GM18861 (cell line): ENCODE data around the gene XAB2.
"Not testable (repeated sequence)": the region's sequence is repeated elsewhere in the genome, so short reads cannot be mapped to it uniquely, and the experiment has no call there.

Experiments used
- ATAC-seq: cut with Tn5 transposase; IDR thresholded peaks from one replicate; pipeline ENCODE4 v1.9.1; 2021; ENCODE audit not compliant: unreplicated experiment

Gene XAB2

GRCh38 chr19:7650148-7650547 lies 20.8 kb upstream of the XAB2 start:
- no peak for ATAC-seq

GRCh38 chr19:7648265-7649014 lies 19.1 kb upstream of the XAB2 start:
- ATAC-seq, result no peak

GRCh38 chr19:7647156-7647555 lies 17.8 kb upstream of the XAB2 start:
- ATAC-seq, result no peak

GRCh38 chr19:7646426-7646700 lies 17.0 kb upstream of the XAB2 start:
- no peak for ATAC-seq

- ATAC-seq, result no peak
These were observed 16.5 kb upstream of the XAB2 start for GRCh38 chr19:7645656-7646425.

GRCh38 chr19:7645163-7645562 lies 15.8 kb upstream of the XAB2 start:
- ATAC-seq, result no peak

GRCh38 chr19:7644550-7644877 lies 15.2 kb upstream of the XAB2 start:
- ATAC-seq, result no peak

GRCh38 chr19:7643629-7644549 lies 14.5 kb upstream of the XAB2 start:
- ATAC-seq, result not testable (repeated sequence)

- ATAC-seq, result no peak
These were observed 13.7 kb upstream of the XAB2 start for GRCh38 chr19:7643031-7643415.

- ATAC-seq, result no peak
These were observed 13.1 kb upstream of the XAB2 start for GRCh38 chr19:7642295-7643030.

- no peak for ATAC-seq
These were observed 12.2 kb upstream of the XAB2 start for GRCh38 chr19:7641290-7642276.

GRCh38 chr19:7640803-7641202 lies 11.5 kb upstream of the XAB2 start:
- ATAC-seq, result no peak

- no peak for ATAC-seq
These were observed 10.6 kb upstream of the XAB2 start for GRCh38 chr19:7639863-7640348.

- ATAC-seq, result no peak
These were observed 9.6 kb upstream of the XAB2 start for GRCh38 chr19:7638802-7639465.

- ATAC-seq, result no peak
These were observed 8.3 kb upstream of the XAB2 start for GRCh38 chr19:7637374-7638256.

- no peak for ATAC-seq
These were observed 7.5 kb upstream of the XAB2 start, which contains the start of gene STXBP2 for GRCh38 chr19:7636691-7637373. Gene STXBP2, plus strand, starts transcription at chr19:7637110. Its CDS starts 40 bp downstream, at chr19:7637150.

- no peak for ATAC-seq
These were observed 7.0 kb upstream of the XAB2 start for GRCh38 chr19:7636317-7636690.

GRCh38 chr19:7635670-7636069 lies 6.3 kb upstream of the XAB2 start:
- no peak for ATAC-seq
